HG03469 (cell line): ENCODE data around the gene ARPIN.
"Not testable (repeated sequence)": the region's sequence is repeated elsewhere in the genome, so short reads cannot be mapped to it uniquely, and the experiment has no call there.

Experiments used
- ATAC-seq: cut with Tn5 transposase; IDR thresholded peaks from one replicate; pipeline ENCODE4 v1.9.1; 2021; ENCODE audit warnings: mild to moderate bottlenecking, moderate library complexity, moderate number of reproducible peaks; ENCODE audit not compliant: unreplicated experiment

Gene ARPIN

GRCh38 chr15:89910891-89911626 is 1.7 kb downstream of the ARPIN start:
- ATAC-seq: no peak

- no peak for ATAC-seq
These were observed 3.1 kb downstream of the ARPIN start for GRCh38 chr15:89909611-89910010.

- no peak for ATAC-seq
These were observed 4.5 kb downstream of the ARPIN start for GRCh38 chr15:89908226-89908625.

- ATAC-seq: no peak
These were observed 5.5 kb downstream of the ARPIN start for GRCh38 chr15:89907289-89907688.

- ATAC-seq: no peak
These were observed 6.8 kb downstream of the ARPIN start for GRCh38 chr15:89905846-89906378.

- no peak for ATAC-seq
These were observed 8.2 kb downstream of the ARPIN start for GRCh38 chr15:89904519-89904918.

GRCh38 chr15:89903858-89904130 is 9.0 kb downstream of the ARPIN start:
- no peak for ATAC-seq

GRCh38 chr15:89903015-89903857 is 9.5 kb downstream of the ARPIN start:
- ATAC-seq: no peak

- ATAC-seq: no peak
These were observed 11.9 kb downstream of the ARPIN start for GRCh38 chr15:89900849-89901248.

GRCh38 chr15:89899951-89900567 is 12.7 kb downstream of the ARPIN start:
- ATAC-seq: no peak

GRCh38 chr15:89899295-89899945 is 13.3 kb downstream of the ARPIN start:
- ATAC-seq: no peak

GRCh38 chr15:89898614-89899294 is 14.0 kb downstream of the ARPIN start:
- no peak for ATAC-seq

GRCh38 chr15:89898146-89898545 is 14.6 kb downstream of the ARPIN start:
- ATAC-seq: no peak

GRCh38 chr15:89893696-89894447 is 18.9 kb downstream of the ARPIN start, which contains the start of gene AP3S2:
Gene AP3S2, minus strand, starts transcription at chr15:89893994. Its CDS starts 45 bp downstream, at chr15:89893949.
- ATAC-seq: peak; percentile 68

- no peak for ATAC-seq
These were observed 19.7 kb downstream of the ARPIN start for GRCh38 chr15:89893027-89893426.

- no peak for ATAC-seq
These were observed 24.4 kb downstream of the ARPIN start for GRCh38 chr15:89888214-89888804.

GRCh38 chr15:89885611-89886010 is 27.1 kb downstream of the ARPIN start:
- no peak for ATAC-seq

- not testable (repeated sequence) for ATAC-seq
These were observed 27.6 kb downstream of the ARPIN start for GRCh38 chr15:89885179-89885578.

GRCh38 chr15:89883518-89883917 is 29.2 kb downstream of the ARPIN start:
- no peak for ATAC-seq
